SKM-1 treated with dmso at 0.1 percent for 144 hours (cell line): Measurements from ENCODE around the gene PALMD.

Experiments used
- DNase-seq: peaks from one replicate; lab custom pipeline; 2025; ENCODE audit not compliant: unreplicated experiment; lab: John Stamatoyannopoulos, UW

Gene PALMD

GRCh38 chr1:99738858-99739465 is 93.0 kb downstream of the PALMD start:
- no peak for DNase-seq

- no peak for DNase-seq
Measured at GRCh38 chr1:99740141-99740540, 94.2 kb downstream of the PALMD start.
